Measurements from ENCODE around the gene LENG9. TPM values are rescaled to one million over a fixed set of nuclear protein-coding genes. Genes with fewer than 3 reads are reported as not detected.
"Not testable (repeated sequence)": the region's sequence is repeated elsewhere in the genome, so short reads cannot be mapped to it uniquely, and the experiment has no call there.

LENG9 gene
- polyA plus RNA-seq (ENCODE audit: insufficient read depth in 1 of 5, insufficient read length in 5 of 5, low replicate concordance in 1 of 5), result 1 to 10 TPM; 2.9 to 7.7 (median 3.4) TPM
- long read RNA-seq, donor 1, transcript LENG9-203 (1 exons, 1,916 nt), result major isoform, 23 of 23 reads
- long read RNA-seq, donor 1, partial matches to known transcripts, result 0 of 23 reads
- long read RNA-seq, donor 1, other reads (novel, unspliced or antisense), result 0 of 23 reads
- long read RNA-seq, donor 2, transcript LENG9-203 (1 exons, 1,916 nt), result major isoform, 28 of 28 reads
- long read RNA-seq, donor 2, partial matches to known transcripts, result 0 of 28 reads
- long read RNA-seq, donor 2, other reads (novel, unspliced or antisense), result 0 of 28 reads
- long read RNA-seq, donor 3, transcript LENG9-203 (1 exons, 1,916 nt), result major isoform, 71 of 71 reads
- long read RNA-seq, donor 3, partial matches to known transcripts, result 0 of 71 reads
- long read RNA-seq, donor 3, other reads (novel, unspliced or antisense), result 0 of 71 reads
- long read RNA-seq, donor 4, transcript LENG9-203 (1 exons, 1,916 nt), result major isoform, 25 of 25 reads
- long read RNA-seq, donor 4, partial matches to known transcripts, result 0 of 25 reads
- long read RNA-seq, donor 4, other reads (novel, unspliced or antisense), result 0 of 25 reads
- long read RNA-seq, donor 5, transcript LENG9-203 (1 exons, 1,916 nt), result major isoform, 67 of 67 reads
- long read RNA-seq, donor 5, partial matches to known transcripts, result 0 of 67 reads
- long read RNA-seq, donor 5, other reads (novel, unspliced or antisense), result 0 of 67 reads
- long read RNA-seq, donor 6, transcript LENG9-203 (1 exons, 1,916 nt), result major isoform, 33 of 33 reads
- long read RNA-seq, donor 6, partial matches to known transcripts, result 0 of 33 reads
- long read RNA-seq, donor 6, other reads (novel, unspliced or antisense), result 0 of 33 reads
- long read RNA-seq, donor 7, transcript LENG9-203 (1 exons, 1,916 nt), result major isoform, 73 of 73 reads
- long read RNA-seq, donor 7, partial matches to known transcripts, result 0 of 73 reads
- long read RNA-seq, donor 7, other reads (novel, unspliced or antisense), result 0 of 73 reads
- long read RNA-seq, donor 8, transcript LENG9-203 (1 exons, 1,916 nt), result major isoform, 7 of 7 reads
- long read RNA-seq, donor 8, partial matches to known transcripts, result 0 of 7 reads
- long read RNA-seq, donor 8, other reads (novel, unspliced or antisense), result 0 of 7 reads

GRCh38 chr19:54463531-54464043 is at the start of gene LENG9:
TSS of gene LENG9 (minus strand) at chr19:54463778. CDS start at chr19:54463526, 252 bp downstream.
- peak; percentile 95 to 96 for DNase-seq

GRCh38 chr19:54509200-54509940 is 45.8 kb upstream of the LENG9 start:
- not testable (repeated sequence) for DNase-seq

GRCh38 chr19:54508487-54508886 is 44.9 kb upstream of the LENG9 start:
- not testable (repeated sequence) for DNase-seq

- no peak for DNase-seq
Measured at GRCh38 chr19:54507824-54508223, 44.2 kb upstream of the LENG9 start.

GRCh38 chr19:54507038-54507717 is 43.6 kb upstream of the LENG9 start:
- DNase-seq, result not testable (repeated sequence)

GRCh38 chr19:54506079-54506478 is 42.5 kb upstream of the LENG9 start:
- DNase-seq, result no peak

- DNase-seq, result not testable (repeated sequence)
Measured at GRCh38 chr19:54505542-54505941, 42.0 kb upstream of the LENG9 start.

GRCh38 chr19:54502518-54503048 is 39.0 kb upstream of the LENG9 start, which contains the start of gene LAIR2:
TSS of gene LAIR2 (plus strand) at chr19:54502831. CDS start at chr19:54502919, 88 bp downstream.
- no peak for DNase-seq

- DNase-seq, result not testable (repeated sequence)
Measured at GRCh38 chr19:54498451-54498772, 34.8 kb upstream of the LENG9 start.

GRCh38 chr19:54497747-54498450 is 34.3 kb upstream of the LENG9 start:
- not testable (repeated sequence) for DNase-seq

GRCh38 chr19:54495284-54495683 is 31.7 kb upstream of the LENG9 start:
- DNase-seq, result not testable (repeated sequence)

GRCh38 chr19:54493967-54494585 is 30.5 kb upstream of the LENG9 start:
- no peak for DNase-seq

- DNase-seq, result not testable (repeated sequence)
Measured at GRCh38 chr19:54493056-54493455, 29.5 kb upstream of the LENG9 start.

GRCh38 chr19:54492568-54492967 is 29.0 kb upstream of the LENG9 start:
- DNase-seq, result no peak

GRCh38 chr19:54489766-54490165 is 26.2 kb upstream of the LENG9 start:
- no peak for DNase-seq

GRCh38 chr19:54489341-54489740 is 25.8 kb upstream of the LENG9 start:
- no peak for DNase-seq

- DNase-seq, result no peak
Measured at GRCh38 chr19:54485851-54486250, 22.3 kb upstream of the LENG9 start.

- DNase-seq, result no peak
Measured at GRCh38 chr19:54484451-54484850, 20.9 kb upstream of the LENG9 start.

GRCh38 chr19:54482889-54483288 is 19.3 kb upstream of the LENG9 start:
- no peak for DNase-seq

All from right lung (tissue), 10 donors.